Naive B cell (primary cell): ENCODE results near the gene MAP3K9. TPM values are rescaled to one million over a fixed set of nuclear protein-coding genes. Genes with fewer than 3 reads are reported as not detected.

Experiments used
- ATAC-seq, 2 donors: fragments of 150-1000 bp; cut with Tn5 transposase; 2 replicates each; pipeline ENCODE4 v1.10.0; 2021; ENCODE audit warnings: low read depth in 2 of 2, mild to moderate bottlenecking in 2 of 2, moderate library complexity in 2 of 2
- DNase-seq: peaks from one replicate; pipeline ENCODE4 v3.0.0; 2022
- H3K27ac Mint-ChIP-seq, 6 donors: one replicate each; pipeline ENCODE4 v1.8.0; 2020 to 2022; ENCODE audit warnings: mild to moderate bottlenecking in 6 of 6, mixed read lengths in 6 of 6, moderate library complexity in 5 of 6, inconsistent platforms in 2 of 6
- H3K27me3 Mint-ChIP-seq, 3 donors: one replicate each; pipeline ENCODE4 v1.8.0; 2021 to 2022; ENCODE audit warnings: mixed read lengths in 3 of 3, mild to moderate bottlenecking in 1 of 3
- H3K36me3 Mint-ChIP-seq, 2 donors: one replicate each; pipeline ENCODE4 v1.8.0; 2020 to 2022; ENCODE audit warnings: mixed read lengths in 2 of 2, inconsistent platforms in 1 of 2, mild to moderate bottlenecking in 1 of 2
- H3K4me1 Mint-ChIP-seq, 3 donors: one replicate each; pipeline ENCODE4 v1.8.0; 2020 to 2022; ENCODE audit warnings: mixed read lengths in 3 of 3, inconsistent platforms in 1 of 3, mild to moderate bottlenecking in 1 of 3, moderate library complexity in 1 of 3
- H3K4me3 Mint-ChIP-seq, 8 donors: one replicate each; pipeline ENCODE4 v1.8.0; 2020 to 2022; ENCODE audit warnings: mild to moderate bottlenecking in 8 of 8, mixed read lengths in 8 of 8, moderate library complexity in 8 of 8, inconsistent platforms in 2 of 8
- H3K9me3 Mint-ChIP-seq, 7 donors: one replicate each; pipeline ENCODE4 v1.8.0; 2020 to 2022; ENCODE audit warnings: mixed read lengths in 7 of 7, mild to moderate bottlenecking in 5 of 7, inconsistent platforms in 2 of 7, moderate library complexity in 1 of 7
- polyA plus RNA-seq, 6 donors: library from polyadenylated mRNA; unstranded; fragments of 300-500 nt; fragmentation: Illumina TruSeq; gene quantifications; one replicate each; pipeline ENCODE4 v1.2.3, GENCODE V29; 2021; ENCODE audit warnings: low read depth in 6 of 6

The MAP3K9 gene
- polyA plus RNA-seq, 6 donors from 2014 or later: 4.3 to 10.5 (median 6.3) TPM

DNA sequence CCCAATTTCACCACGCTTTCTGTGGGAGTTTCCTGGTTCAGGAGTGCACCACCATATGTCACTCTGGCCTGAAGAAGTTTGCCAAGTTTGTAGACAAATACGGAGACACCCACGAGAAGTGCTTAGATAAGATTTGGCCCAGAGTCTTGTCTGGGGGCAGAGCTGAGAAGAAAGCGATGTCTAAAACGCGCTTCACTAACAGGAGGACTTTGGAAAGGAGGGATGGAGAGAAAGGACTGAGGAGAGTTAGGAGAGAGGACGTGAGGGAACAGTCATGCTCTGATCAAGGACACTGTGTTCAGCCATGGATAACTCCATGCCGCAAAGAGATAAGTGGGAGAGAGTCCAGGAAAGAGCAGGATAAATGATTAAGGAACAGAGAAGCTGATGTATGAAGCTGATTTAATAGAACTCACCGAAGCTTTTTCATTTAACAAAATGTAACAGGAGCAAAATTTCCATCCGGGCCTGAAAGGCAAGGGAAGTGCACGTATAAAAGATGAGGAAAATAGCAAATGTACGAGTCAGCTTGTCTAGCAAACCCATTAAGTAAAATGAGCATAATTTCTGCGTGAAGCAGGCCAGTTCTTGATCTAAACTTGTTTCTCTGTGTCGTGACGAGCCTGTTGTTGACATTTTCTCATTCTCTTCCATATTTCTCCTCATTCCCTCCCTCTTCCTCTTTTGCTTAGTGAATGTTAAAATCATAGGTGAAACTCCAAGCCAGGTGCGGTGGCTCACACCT lies 23.4 kb upstream of the MAP3K9 start:
- Mint-ChIP-seq H3K27me3 (peaks cover 0 to 15% (median 8%) of the 10 kb centered on the region in 3 donors), H3K4me1 (no peaks in the 10 kb centered on the region), H3K36me3 (peaks cover 0 to 8% of the 10 kb centered on the region in 2 donors), H3K4me3 (no peak overlapping the region), H3K9me3 (peaks cover 0 to 19% (median 14%) of the 10 kb centered on the region in 7 donors), H3K27ac (no peak overlapping the region)
- DNase-seq: no peak
- no peak for ATAC-seq

DNA sequence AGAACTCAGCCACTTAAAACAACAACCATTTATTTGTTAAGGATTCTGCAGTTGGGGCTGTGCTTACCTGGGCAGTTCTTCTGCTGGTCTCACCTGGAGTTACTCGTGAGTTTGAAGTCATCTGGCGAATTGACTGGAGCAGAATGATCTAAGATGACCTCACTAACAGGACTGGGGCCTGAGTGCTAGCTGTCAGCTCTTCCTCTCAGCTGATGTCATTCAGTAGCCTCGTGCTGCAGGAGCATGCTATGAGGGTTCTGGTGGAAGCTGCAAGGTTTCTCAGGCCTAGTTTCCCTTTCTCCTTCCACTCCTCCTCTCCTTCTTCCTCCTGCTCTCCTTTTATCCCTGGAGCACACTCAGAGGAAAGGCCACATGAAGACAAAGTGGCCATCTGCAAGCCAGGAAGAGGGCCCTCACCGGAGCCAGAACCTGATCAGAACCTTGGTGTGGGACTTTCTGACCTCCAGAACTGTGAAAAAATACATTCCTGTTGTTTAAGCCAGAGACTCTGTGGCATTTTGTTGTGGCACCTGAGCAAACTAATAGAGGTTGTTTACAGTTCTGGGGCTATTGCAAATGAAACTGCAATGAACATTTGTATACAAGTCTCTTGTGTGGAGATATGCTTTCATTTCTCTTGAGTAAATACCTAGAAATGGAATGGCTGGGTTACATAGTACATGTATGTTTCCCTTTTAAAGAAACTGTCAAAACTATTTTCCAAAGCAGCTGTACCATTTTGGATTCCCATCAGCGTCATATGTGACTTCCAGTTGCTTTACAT lies 21.9 kb upstream of the MAP3K9 start:
- H3K9me3 Mint-ChIP-seq: peaks cover 0 to 18% (median 13%) of the 10 kb centered on the region in 7 donors
- H3K4me3 Mint-ChIP-seq: no peak overlapping the region
- H3K27ac Mint-ChIP-seq: peak overlapping the region in 1 of 6 donors; percentile 43
- peaks cover 0 to 8% of the 10 kb centered on the region in 2 donors for H3K36me3 Mint-ChIP-seq
- DNase-seq (no peak), ATAC-seq (no peak)
- no peaks in the 10 kb centered on the region for H3K4me1 Mint-ChIP-seq
- H3K27me3 Mint-ChIP-seq: peaks cover 0 to 12% (median 8%) of the 10 kb centered on the region in 3 donors

- Mint-ChIP-seq H3K4me1 (peaks cover under 1 to 8% (median 2%) of the 10 kb centered on the region in 3 donors), H3K4me3 (no peak overlapping the region), H3K9me3 (peaks cover 0 to 3% (median 0%) of the 10 kb centered on the region in 7 donors), H3K27ac (peak overlapping the region in 1 of 6 donors; percentile 39), H3K36me3 (no peaks in the 10 kb centered on the region), H3K27me3 (peaks cover 20 to 26% (median 22%) of the 10 kb centered on the region in 3 donors)
- DNase-seq (no peak), ATAC-seq (no peak)
These were observed 18.9 kb upstream of the MAP3K9 start for GRCh38 chr14:70828188-70828587.

DNA sequence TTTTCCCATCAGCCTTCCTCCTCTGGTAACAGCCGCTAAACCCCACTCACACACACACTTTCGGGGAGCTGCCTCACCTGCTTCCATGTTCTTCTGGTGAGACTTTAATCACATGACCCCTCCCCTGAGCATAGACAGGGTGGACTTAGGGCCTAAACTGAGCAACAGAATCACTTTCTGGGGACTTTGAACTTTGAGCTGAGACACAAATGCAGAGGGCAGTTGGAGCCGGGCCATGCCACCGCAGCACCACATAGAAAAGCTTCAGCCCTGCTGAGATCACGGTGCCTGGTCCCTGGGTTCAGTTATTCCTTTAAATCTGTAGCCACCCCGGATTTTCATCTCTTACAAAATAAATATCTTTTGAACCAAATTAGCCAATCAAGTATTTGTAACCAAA lies 18.4 kb upstream of the MAP3K9 start:
- DNase-seq (no peak), ATAC-seq (no peak)
- peaks cover 22 to 30% (median 26%) of the 10 kb centered on the region in 3 donors for H3K27me3 Mint-ChIP-seq
- H3K4me3 Mint-ChIP-seq: no peak overlapping the region
- peaks cover 0 to 3% (median 0%) of the 10 kb centered on the region in 7 donors for H3K9me3 Mint-ChIP-seq
- peaks cover 5 to 12% (median 6%) of the 10 kb centered on the region in 3 donors for H3K4me1 Mint-ChIP-seq
- no peak overlapping the region for H3K27ac Mint-ChIP-seq
- no peaks in the 10 kb centered on the region for H3K36me3 Mint-ChIP-seq

DNA sequence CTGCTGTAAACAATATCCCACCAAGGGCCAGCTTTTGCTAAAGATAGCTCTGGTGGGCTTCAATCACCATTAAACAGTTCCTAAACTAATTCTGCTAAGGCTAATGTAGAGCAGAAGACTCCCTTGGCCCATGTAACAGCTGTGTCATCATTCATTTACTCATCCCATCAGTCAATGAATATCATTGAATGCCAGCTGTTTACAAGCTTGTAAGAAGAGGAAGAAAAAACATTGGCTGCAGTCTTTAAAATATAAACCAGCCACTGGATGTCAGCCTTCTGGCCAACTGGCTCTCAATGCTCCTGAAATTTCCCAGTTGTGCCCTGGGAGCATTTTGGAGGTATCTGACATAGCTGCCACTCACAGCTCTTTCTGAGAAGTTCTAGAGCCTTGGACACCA lies 18.0 kb upstream of the MAP3K9 start:
- Mint-ChIP-seq H3K4me1 (peaks cover 9 to 16% (median 10%) of the 10 kb centered on the region in 3 donors), H3K9me3 (no peaks in the 10 kb centered on the region)
- DNase-seq: no peak

GRCh38 chr14:70823281-70823680 lies 14.0 kb upstream of the MAP3K9 start:
- Mint-ChIP-seq H3K4me3 (peak overlapping the region; percentile 67 to 93 (median 82)), H3K9me3 (no peaks in the 10 kb centered on the region), H3K4me1 (peaks cover 12 to 19% (median 16%) of the 10 kb centered on the region in 3 donors), H3K36me3 (no peaks in the 10 kb centered on the region), H3K27ac (no peak overlapping the region), H3K27me3 (peaks cover 30 to 68% (median 65%) of the 10 kb centered on the region in 3 donors)
- ATAC-seq (no peak), DNase-seq (no peak)

More for the DNA sequence above, 18.0 kb upstream of the MAP3K9 start:
- H3K36me3 Mint-ChIP-seq: no peaks in the 10 kb centered on the region
- ATAC-seq: no peak
- H3K27ac Mint-ChIP-seq: no peak overlapping the region
- no peak overlapping the region for H3K4me3 Mint-ChIP-seq
- H3K27me3 Mint-ChIP-seq: peaks cover 22 to 35% (median 30%) of the 10 kb centered on the region in 3 donors

DNA sequence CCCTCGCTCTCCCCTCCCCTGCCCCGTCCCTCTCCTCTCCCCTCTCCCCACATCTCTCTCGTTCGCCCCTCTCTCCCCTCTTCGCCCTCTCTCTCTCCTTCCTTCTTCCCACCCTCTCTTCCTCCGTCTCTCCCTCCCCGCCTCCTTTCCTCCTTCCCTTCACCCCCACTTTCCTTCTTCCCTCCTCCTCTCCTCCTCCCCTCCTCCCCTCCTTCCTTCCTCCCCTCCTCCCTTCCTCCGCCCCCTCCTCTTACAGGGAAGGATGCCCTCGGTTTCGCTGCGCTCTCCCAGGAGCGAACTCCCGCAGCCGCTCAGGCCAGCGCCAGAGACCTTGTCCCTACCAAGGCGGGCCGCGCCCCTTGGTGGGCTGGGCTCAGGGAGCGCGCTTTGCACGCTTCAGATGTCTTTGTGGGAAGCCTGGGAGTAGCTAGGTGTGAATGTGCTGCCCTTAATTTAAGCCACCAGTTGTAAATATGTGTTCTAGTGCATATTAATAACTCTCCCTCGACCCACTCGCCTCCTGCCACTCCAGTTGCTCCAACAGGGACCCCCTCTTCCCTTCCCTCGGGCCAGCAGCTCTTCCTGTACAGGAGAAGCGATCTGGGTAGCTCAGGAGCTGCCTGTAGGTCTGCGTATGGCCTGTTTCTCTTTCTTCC lies 13.3 kb upstream of the MAP3K9 start:
- H3K9me3 Mint-ChIP-seq: no peaks in the 10 kb centered on the region
- peak overlapping the region; percentile 67 to 93 (median 83) for H3K4me3 Mint-ChIP-seq
- peak overlapping the region in 1 of 6 donors; percentile 17 for H3K27ac Mint-ChIP-seq
- H3K4me1 Mint-ChIP-seq: peaks cover 17 to 21% (median 19%) of the 10 kb centered on the region in 3 donors
- no peaks in the 10 kb centered on the region for H3K36me3 Mint-ChIP-seq
- no peak for DNase-seq
- peaks cover 34 to 68% (median 65%) of the 10 kb centered on the region in 3 donors for H3K27me3 Mint-ChIP-seq
- ATAC-seq: no peak

GRCh38 chr14:70821584-70822529 lies 12.5 kb upstream of the MAP3K9 start:
- H3K4me1 Mint-ChIP-seq: peaks cover 19 to 23% (median 22%) of the 10 kb centered on the region in 3 donors
- peak overlapping the region; percentile 68 to 93 (median 81) for H3K4me3 Mint-ChIP-seq
- no peaks in the 10 kb centered on the region for H3K9me3 Mint-ChIP-seq
- H3K27ac Mint-ChIP-seq: peak overlapping the region in 2 of 6 donors; percentile 17 to 41
- ATAC-seq: peak; percentile 24 to 25
- peaks cover 35 to 68% (median 65%) of the 10 kb centered on the region in 3 donors for H3K27me3 Mint-ChIP-seq
- DNase-seq: peak; percentile 27
- H3K36me3 Mint-ChIP-seq: no peaks in the 10 kb centered on the region

DNA sequence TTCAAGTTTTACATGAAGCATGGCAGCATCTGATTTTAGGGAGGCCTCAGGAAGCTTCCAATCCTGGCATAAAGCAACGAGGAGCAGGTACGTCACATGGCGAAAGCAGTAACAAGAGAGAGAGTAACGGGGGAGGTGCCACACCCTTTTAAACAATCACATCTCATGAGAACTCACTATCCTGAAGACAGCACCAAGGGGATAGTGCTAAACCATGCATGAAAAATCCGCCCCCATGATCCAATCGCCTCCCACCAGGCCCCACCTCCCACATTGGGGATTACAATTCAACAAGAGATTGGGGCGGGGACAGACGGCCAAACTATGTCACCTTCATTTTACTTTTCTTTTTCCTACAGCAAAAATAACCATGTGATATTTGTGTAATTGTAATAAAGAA lies 7.2 kb upstream of the MAP3K9 start:
- Mint-ChIP-seq H3K9me3 (no peaks in the 10 kb centered on the region), H3K27ac (peak overlapping the region in 1 of 6 donors; percentile 27), H3K4me1 (peaks cover 13 to 30% (median 15%) of the 10 kb centered on the region in 3 donors), H3K27me3 (peaks cover 16 to 29% (median 26%) of the 10 kb centered on the region in 3 donors), H3K36me3 (no peaks in the 10 kb centered on the region), H3K4me3 (no peak overlapping the region)
- DNase-seq (no peak), ATAC-seq (no peak)

GRCh38 chr14:70814466-70814865 lies 5.2 kb upstream of the MAP3K9 start:
- peaks cover 13 to 30% (median 13%) of the 10 kb centered on the region in 3 donors for H3K4me1 Mint-ChIP-seq
- ATAC-seq (no peak), DNase-seq (no peak)
- H3K36me3 Mint-ChIP-seq: no peaks in the 10 kb centered on the region
- H3K4me3 Mint-ChIP-seq: no peak overlapping the region
- H3K9me3 Mint-ChIP-seq: no peaks in the 10 kb centered on the region
- peaks cover 7 to 11% (median 11%) of the 10 kb centered on the region in 3 donors for H3K27me3 Mint-ChIP-seq
- no peak overlapping the region for H3K27ac Mint-ChIP-seq

- Mint-ChIP-seq H3K36me3 (no peaks in the 10 kb centered on the region), H3K4me3 (no peak overlapping the region), H3K27me3 (no peaks in the 10 kb centered on the region), H3K9me3 (no peaks in the 10 kb centered on the region), H3K27ac (no peak overlapping the region), H3K4me1 (peaks cover 17 to 28% (median 19%) of the 10 kb centered on the region in 3 donors)
- DNase-seq (no peak), ATAC-seq (no peak)
These were observed 3.0 kb upstream of the MAP3K9 start for GRCh38 chr14:70812124-70812818.

GRCh38 chr14:70811578-70811977 lies 2.3 kb upstream of the MAP3K9 start:
- H3K27me3 Mint-ChIP-seq: no peaks in the 10 kb centered on the region
- no peak overlapping the region for H3K27ac Mint-ChIP-seq
- H3K36me3 Mint-ChIP-seq: no peaks in the 10 kb centered on the region
- no peaks in the 10 kb centered on the region for H3K9me3 Mint-ChIP-seq
- no peak for DNase-seq
- ATAC-seq: no peak
- H3K4me1 Mint-ChIP-seq: peaks cover 22 to 29% (median 23%) of the 10 kb centered on the region in 3 donors
- no peak overlapping the region for H3K4me3 Mint-ChIP-seq
